SK-N-SH (cell line): ENCODE results near the gene HDAC4. TPM values are rescaled to one million over a fixed set of nuclear protein-coding genes. Genes with fewer than 3 reads are reported as not detected.
A peak's percentile ranks its signal among the peaks of the same experiment; 100 is the strongest.

Source experiments
- CTCF ChIA-PET: fragments of 300-600, 350-600 bp; formaldehyde crosslinking; extraction: SDS; loops from one replicate; lab custom pipeline; 2021; lab: Yijun Ruan, JAX
- POLR2A ChIA-PET: fragments of 350-600 bp; sonication (Branson Sonifier 250); formaldehyde crosslinking; extraction: SDS; loops from one replicate; lab custom pipeline; 2020; ENCODE audit warnings: antibody characterized with exemption, inconsistent platforms; lab: Yijun Ruan, JAX
- DNase-seq: peaks from one replicate; pipeline ENCODE4 v3.0.0; 2012
- H2AFZ ChIP-seq: fragments of 200-600 bp; sonication (generic); 2 replicates; pipeline ENCODE4 v1.8.1; 2016; ENCODE audit warnings: antibody characterized with exemption, mild to moderate bottlenecking, low read depth
- H3F3A ChIP-seq: fragments of 200-600 bp; sonication (generic); replicated peaks from 2 replicates; pipeline ENCODE3; 2016; ENCODE audit warnings: antibody characterized with exemption, mild to moderate bottlenecking; ENCODE audit not compliant: insufficient read depth
- H3K27ac ChIP-seq, 2 experiments: fragments of 200-500 bp in 1 of 2; fragments of 200-600 bp in 1 of 2; sonication (Bioruptor generic) in 1 of 2; sonication (generic), shearing (Covaris generic) in 1 of 2; 2 replicates each; pipeline versions ENCODE4 v1.5.1 to v1.6.1; 2014 to 2016; ENCODE audit warnings: low read depth in 2 of 2, inconsistent platforms in 1 of 2, low read length in 1 of 2, mild to moderate bottlenecking in 1 of 2, mixed read lengths in 1 of 2
- H3K27me3 ChIP-seq: fragments of 200-600 bp; sonication (generic), shearing (Covaris generic); 2 replicates; pipeline ENCODE4 v1.6.1; 2016; ENCODE audit warnings: mixed run types; ENCODE audit not compliant: insufficient read depth
- H3K36me3 ChIP-seq, 2 experiments: fragments of 200-500 bp in 1 of 2; fragments of 200-600 bp in 1 of 2; sonication (Bioruptor generic) in 1 of 2; sonication (generic) in 1 of 2; replicated peaks in 1 of 2; 2 replicates each; pipeline versions ENCODE3 to v1.5.1; 2014 to 2016; ENCODE audit warnings: low read length in 1 of 2, mild to moderate bottlenecking in 1 of 2; ENCODE audit not compliant: insufficient read depth in 2 of 2, control insufficient read depth in 1 of 2
- H3K4me1 ChIP-seq, 2 experiments: fragments of 200-500 bp in 1 of 2; fragments of 200-600 bp in 1 of 2; sonication (Bioruptor generic) in 1 of 2; sonication (generic), shearing (Covaris generic) in 1 of 2; 2 replicates each; pipeline versions ENCODE4 v1.5.1 to v1.6.1; 2014 to 2016; ENCODE audit warnings: low read depth in 1 of 2, low read length in 1 of 2, mixed run types in 1 of 2; ENCODE audit not compliant: insufficient read depth in 2 of 2, control insufficient read depth in 1 of 2
- H3K4me2 ChIP-seq: fragments of 200-600 bp; sonication (generic), shearing (Covaris generic); 2 replicates; pipeline ENCODE4 v1.6.1; 2017; ENCODE audit warnings: mixed run types
- H3K4me3 ChIP-seq, 2 experiments: fragments of 200-500 bp in 1 of 2; fragments of 200-600 bp in 1 of 2; sonication (Bioruptor generic) in 1 of 2; sonication (generic), shearing (Covaris generic) in 1 of 2; 2 replicates each; pipeline versions ENCODE4 v1.5.1 to v1.8.1; 2014 to 2016; ENCODE audit warnings: low read depth in 2 of 2, inconsistent platforms in 1 of 2, low read length in 1 of 2, mild to moderate bottlenecking in 1 of 2, mixed read lengths in 1 of 2, moderate library complexity in 1 of 2
- H3K79me2 ChIP-seq: fragments of 200-600 bp; sonication (generic); 2 replicates; pipeline ENCODE4 v1.8.1; 2017; ENCODE audit warnings: mild to moderate bottlenecking; ENCODE audit not compliant: insufficient read depth
- H3K9ac ChIP-seq: fragments of 200-600 bp; sonication (generic); 2 replicates; pipeline ENCODE4 v1.6.1; 2017; ENCODE audit warnings: mixed run types
- H3K9me2 ChIP-seq: fragments of 200-600 bp; sonication (generic); 2 replicates; pipeline ENCODE4 v1.6.1; 2017; ENCODE audit warnings: mixed run types
- H3K9me3 ChIP-seq: fragments of 200-600 bp; sonication (generic); 2 replicates; pipeline ENCODE4 v1.6.1; 2017; ENCODE audit warnings: mixed run types, mild to moderate bottlenecking, moderate library complexity
- H4K20me1 ChIP-seq: fragments of 200-600 bp; sonication (generic); 2 replicates; pipeline ENCODE4 v1.6.1; 2017; ENCODE audit warnings: mild to moderate bottlenecking, mixed run types; ENCODE audit not compliant: insufficient read depth
- EP300 ChIP-seq, 2 experiments: IDR thresholded peaks; 2 replicates each; pipeline versions ENCODE4 v1.4.0 to v1.6.1; 2012; ENCODE audit warnings: borderline replicate concordance in 1 of 2, low read depth in 1 of 2, low read length in 1 of 2
- FOXJ3 ChIP-seq: sonication (generic); formaldehyde crosslinking; IDR thresholded peaks from 2 replicates; pipeline ENCODE4 v1.5.1; 2020; ENCODE audit warnings: mild to moderate bottlenecking, missing genetic modification reagents
- GATA2 ChIP-seq: sonication (generic); formaldehyde crosslinking; IDR thresholded peaks from 2 replicates; pipeline ENCODE4 v1.5.0; 2020; ENCODE audit warnings: mild to moderate bottlenecking, missing genetic modification reagents
- MXI1 ChIP-seq: IDR thresholded peaks from 2 replicates; pipeline ENCODE4 v1.6.1; 2012; ENCODE audit warnings: mild to moderate bottlenecking, low read depth, low read length, improper control_type of control experiment
- NFIC ChIP-seq: IDR thresholded peaks from 2 replicates; pipeline ENCODE4 v1.4.0; 2012; ENCODE audit warnings: borderline replicate concordance
- RAD21 ChIP-seq: IDR thresholded peaks from 2 replicates; pipeline ENCODE4 v1.6.1; 2012; ENCODE audit warnings: mild to moderate bottlenecking, low read length
- RCOR1 ChIP-seq: fragments of 150-350 bp; IDR thresholded peaks from 2 replicates; pipeline ENCODE4 v1.6.1; 2017; ENCODE audit warnings: antibody characterized with exemption, low read length
- RXRA ChIP-seq: IDR thresholded peaks from 2 replicates; pipeline ENCODE4 v1.4.0; 2012; ENCODE audit warnings: low read depth, mild to moderate bottlenecking, borderline replicate concordance
- SIN3A ChIP-seq: IDR thresholded peaks from 2 replicates; pipeline ENCODE4 v1.6.1; 2012; ENCODE audit warnings: low read depth, mild to moderate bottlenecking, low read length, moderate library complexity, borderline replicate concordance
- SMC3 ChIP-seq: IDR thresholded peaks from 2 replicates; pipeline ENCODE4 v1.6.1; 2012; ENCODE audit warnings: low read depth, low read length, improper control_type of control experiment
- USF1 ChIP-seq: IDR thresholded peaks from 2 replicates; pipeline ENCODE4 v1.4.0; 2012; ENCODE audit warnings: low read depth, borderline replicate concordance
- WGBS: methylation state at CpG from one replicate; pipeline ENCODE4 v1.1.6; 2017; ENCODE audit warnings: low lambda C conversion rate; 5-methylcytosine and 5-hydroxymethylcytosine counted together
- polyA plus RNA-seq, 3 experiments: library from polyadenylated mRNA; depleted of rRNA; stranded (reverse); fragments of >200 nt; gene quantifications; 2 replicates each; pipeline ENCODE4 v1.2.3, GENCODE V29; 2012
- TF ChIP-seq, protein P1 (sequence below): fragments of 150-350 bp; IDR thresholded peaks from 2 replicates; pipeline ENCODE4 v1.6.1; 2016; ENCODE audit warnings: mild to moderate bottlenecking, low read depth, low read length

Gene HDAC4
- polyA plus RNA-seq, 1 of the 3 experiments (the other 2 are of a cell fraction): 5.5 TPM

- peak overlapping the region in 1 of 2 experiments; percentile 93; a peak in 2 of 4 replicates for H3K27ac ChIP-seq
- TF ChIP-seq RXRA (no peak), SIN3A (no peak), GATA2 (CRISPR knock-in tag) (peak; percentile 40; the same call in 1 of the 2 replicates), FOXJ3 (CRISPR knock-in tag) (peak; percentile 76; the same call in 1 of the 2 replicates), NFIC (no peak), RCOR1 (peak; percentile 68), MXI1 (0 out of 2 replicates have a peak, but pooled peaks have one; percentile 22), EP300 (IDR thresholded peaks at IDR 0.05; ENCODE audit: borderline replicate concordance in 1 of 2, low read depth in 1 of 2, low read length in 1 of 2) (peak in 1 of 2 experiments; percentile 62; a peak in 1 of 4 replicates), SMC3 (no peak), RAD21 (0 out of 2 replicates have a peak, but pooled peaks have one; percentile 0)
- TF ChIP-seq, protein P1, sequence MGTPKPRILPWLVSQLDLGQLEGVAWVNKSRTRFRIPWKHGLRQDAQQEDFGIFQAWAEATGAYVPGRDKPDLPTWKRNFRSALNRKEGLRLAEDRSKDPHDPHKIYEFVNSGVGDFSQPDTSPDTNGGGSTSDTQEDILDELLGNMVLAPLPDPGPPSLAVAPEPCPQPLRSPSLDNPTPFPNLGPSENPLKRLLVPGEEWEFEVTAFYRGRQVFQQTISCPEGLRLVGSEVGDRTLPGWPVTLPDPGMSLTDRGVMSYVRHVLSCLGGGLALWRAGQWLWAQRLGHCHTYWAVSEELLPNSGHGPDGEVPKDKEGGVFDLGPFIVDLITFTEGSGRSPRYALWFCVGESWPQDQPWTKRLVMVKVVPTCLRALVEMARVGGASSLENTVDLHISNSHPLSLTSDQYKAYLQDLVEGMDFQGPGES: no peak
- H3K4me1 ChIP-seq: peaks cover 4 to 67% of the 10 kb centered on the region in 2 experiments; a peak in 3 of 4 replicates
- no peak overlapping the region for H3K9ac ChIP-seq
- no peaks in the 10 kb centered on the region for H3K9me3 ChIP-seq
- H3K4me2 ChIP-seq: no peak overlapping the region
- ChIA-PET CTCF (interaction anchor here (0.8 to 1.8 kb wide), 7 partner anchors 11 to 764 kb away, joined by 3 to 8 read pairs (median 3); partner anchors contain the start of gene HDAC4), POLR2A (interaction anchor here (1.1 to 1.6 kb wide), 2 partner anchors 11 to 48 kb away, joined by 3 to 8 read pairs; no protein-coding TSS in a partner anchor)
- no peak overlapping the region for H2AFZ ChIP-seq
- no peaks in the 10 kb centered on the region for H4K20me1 ChIP-seq
- DNase-seq: peak; percentile 82
- no peaks in the 10 kb centered on the region for H3F3A ChIP-seq
- H3K9me2 ChIP-seq: no peaks in the 10 kb centered on the region
- H3K79me2 ChIP-seq: 0 out of 2 replicates have a peak, but pooled peaks cover 2% of the 10 kb centered on the region
- no peaks in the 10 kb centered on the region for H3K36me3 ChIP-seq
- 71% methylated on average over 9 of the region's 14 CpGs for WGBS
- no peaks in the 10 kb centered on the region for H3K27me3 ChIP-seq
- H3K4me3 ChIP-seq: no peak overlapping the region
Observed at GRCh38 chr2:239227661-239228371, 173.0 kb downstream of the HDAC4 start.

- no peak for TF ChIP-seq USF1
- peak; percentile 28; the same call in 1 of the 2 replicates for TF ChIP-seq RAD21
- H3K9me3 ChIP-seq: no peaks in the 10 kb centered on the region
- H3K4me3 ChIP-seq: no peak overlapping the region
- no peaks in the 10 kb centered on the region for H4K20me1 ChIP-seq
- H3K36me3 ChIP-seq: no peaks in the 10 kb centered on the region
- no peaks in the 10 kb centered on the region for H3F3A ChIP-seq
- peak overlapping the region in 1 of 2 experiments; percentile 93; a peak in 2 of 4 replicates for H3K27ac ChIP-seq
- peaks cover 11 to 74% of the 10 kb centered on the region in 2 experiments for H3K4me1 ChIP-seq
- ChIA-PET CTCF (interaction anchor here (1.0 to 1.8 kb wide), 7 partner anchors 12 to 765 kb away, joined by 3 to 8 read pairs (median 4); partner anchors contain the start of gene HDAC4), POLR2A (interaction anchor here (1.6 kb wide), 1 partner anchor 49 kb away, joined by 8 read pairs; no protein-coding TSS in a partner anchor)
- no peak overlapping the region for H3K9ac ChIP-seq
- no peak overlapping the region for H2AFZ ChIP-seq
- 88% methylated on average over 10 of the region's 17 CpGs for WGBS
- H3K79me2 ChIP-seq: 0 out of 2 replicates have a peak, but pooled peaks cover 2% of the 10 kb centered on the region
- no peak overlapping the region for H3K4me2 ChIP-seq
- no peak for DNase-seq
- no peaks in the 10 kb centered on the region for H3K27me3 ChIP-seq
- no peaks in the 10 kb centered on the region for H3K9me2 ChIP-seq
Observed at GRCh38 chr2:239226677-239227581, 173.9 kb downstream of the HDAC4 start.
